Effector CD4-positive, alpha-beta T cell (primary cell): ENCODE results near the gene MICU1.
"Not testable (repeated sequence)": the region's sequence is repeated elsewhere in the genome, so short reads cannot be mapped to it uniquely, and the experiment has no call there.

Source experiments
- DNase-seq: peaks from one replicate; pipeline ENCODE4 v3.0.0-alpha.2; 2020

Gene MICU1

DNA sequence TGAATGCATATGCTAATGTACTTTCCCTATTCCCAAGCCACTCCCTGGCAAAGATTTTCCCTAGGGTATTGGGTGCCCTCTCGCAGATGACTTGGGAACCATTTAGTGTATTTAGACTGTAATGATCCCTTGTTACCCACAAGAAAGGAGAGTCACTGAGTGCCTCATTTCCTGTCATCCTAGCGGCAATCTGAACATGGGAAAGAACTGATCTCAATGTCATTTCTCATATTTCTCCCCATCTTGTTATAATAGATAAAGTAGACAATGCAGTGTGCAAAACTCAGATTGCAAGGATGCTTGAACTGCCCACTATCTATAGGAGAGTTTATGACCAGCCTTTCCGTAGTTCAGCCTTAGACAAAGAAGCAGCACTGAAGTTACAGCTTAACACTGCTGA, 123.3 kb downstream of the MICU1 start:
- no peak for DNase-seq

DNA sequence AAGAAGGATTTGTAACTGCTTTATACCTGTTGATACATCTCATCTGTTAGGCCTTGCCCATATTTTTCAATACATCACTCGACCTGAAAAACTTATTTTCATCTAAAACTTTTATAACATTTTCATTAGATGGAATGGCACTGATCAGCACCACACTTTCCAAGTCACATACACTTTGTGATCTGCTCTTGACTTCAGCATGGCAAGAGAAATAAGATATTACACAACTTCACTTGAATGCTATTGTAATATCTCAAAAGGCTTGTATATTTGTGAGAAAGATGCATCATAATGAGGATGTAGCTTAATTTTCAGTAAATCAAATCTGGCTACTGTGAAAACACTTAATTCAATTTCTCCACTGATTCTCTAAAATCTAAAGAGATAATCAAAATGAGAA, 126.2 kb downstream of the MICU1 start:
- no peak for DNase-seq

DNA sequence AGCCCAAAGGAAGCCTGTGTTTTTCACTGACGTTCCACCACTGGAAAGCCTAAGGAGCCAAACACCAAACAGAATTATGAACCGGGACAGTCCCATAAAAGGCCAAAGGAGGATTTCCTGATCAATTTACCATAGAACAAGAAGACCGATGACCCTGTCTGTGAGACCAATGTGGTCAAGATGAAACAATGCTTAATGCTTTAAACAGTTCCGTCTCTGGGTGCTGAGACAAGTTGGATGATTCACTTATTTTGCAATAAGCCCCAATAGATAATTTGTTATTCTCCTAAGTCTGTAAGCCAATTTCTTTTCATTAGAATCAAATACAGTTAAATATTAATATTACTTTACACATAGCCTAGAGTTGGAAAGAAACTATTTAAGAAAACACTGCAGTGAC, 134.9 kb downstream of the MICU1 start:
- DNase-seq: no peak

DNA sequence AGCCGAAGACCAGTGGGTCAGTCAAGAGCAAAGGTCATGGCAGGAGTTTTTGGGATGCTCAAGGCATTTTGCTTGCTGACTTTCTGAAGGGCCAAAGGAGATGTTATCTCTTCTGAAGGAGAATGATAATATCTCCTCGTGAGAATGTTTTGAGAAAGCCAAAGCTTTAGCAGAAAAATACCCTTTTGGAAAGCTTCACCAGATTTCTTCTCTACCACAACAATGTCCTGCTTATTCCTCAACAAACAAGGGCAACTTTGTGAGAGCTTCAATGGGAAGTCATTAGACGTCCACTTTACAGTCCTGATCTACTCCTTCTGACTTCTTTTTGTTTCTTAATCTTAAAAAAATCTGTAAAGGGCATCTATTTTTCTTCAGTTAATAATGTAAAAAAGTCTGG, 138.4 kb downstream of the MICU1 start:
- DNase-seq: no peak

DNA sequence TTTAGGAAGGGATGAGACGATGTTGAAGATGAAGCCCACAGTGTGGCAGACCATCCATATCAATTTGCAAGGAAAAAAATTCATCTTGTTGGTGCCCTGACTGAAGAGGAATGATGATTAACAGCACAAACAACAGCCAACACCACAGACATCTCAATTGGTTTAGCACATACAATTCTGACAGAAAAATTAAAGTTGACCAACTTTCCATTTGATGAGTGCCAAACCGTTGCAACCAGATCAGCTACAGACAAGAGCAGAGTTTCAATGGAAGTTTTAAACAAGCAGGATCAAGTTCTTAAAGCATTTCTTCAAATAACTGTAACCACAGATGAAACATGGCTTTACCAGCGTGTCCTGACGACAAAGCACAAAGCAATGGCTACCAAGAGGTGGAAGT, 138.8 kb downstream of the MICU1 start:
- DNase-seq: no peak

DNA sequence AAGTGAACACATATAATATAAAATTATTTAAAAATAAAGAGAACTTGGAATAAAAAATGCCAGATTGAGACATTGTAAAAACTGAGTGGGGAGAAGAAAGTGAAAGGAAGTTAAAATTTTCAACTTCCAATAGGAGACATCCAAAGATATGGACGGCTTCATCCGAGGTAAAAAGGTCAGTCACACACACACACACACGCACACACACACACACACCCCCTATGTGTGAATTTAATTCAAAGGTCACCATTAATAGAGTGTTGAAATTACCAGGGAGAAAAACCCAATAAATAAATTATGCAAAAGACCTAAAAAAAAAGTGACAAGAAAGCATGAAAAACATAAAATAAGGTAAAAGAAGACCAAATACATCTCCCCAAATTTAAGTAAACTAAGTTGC, 140.2 kb downstream of the MICU1 start:
- DNase-seq: no peak

DNA sequence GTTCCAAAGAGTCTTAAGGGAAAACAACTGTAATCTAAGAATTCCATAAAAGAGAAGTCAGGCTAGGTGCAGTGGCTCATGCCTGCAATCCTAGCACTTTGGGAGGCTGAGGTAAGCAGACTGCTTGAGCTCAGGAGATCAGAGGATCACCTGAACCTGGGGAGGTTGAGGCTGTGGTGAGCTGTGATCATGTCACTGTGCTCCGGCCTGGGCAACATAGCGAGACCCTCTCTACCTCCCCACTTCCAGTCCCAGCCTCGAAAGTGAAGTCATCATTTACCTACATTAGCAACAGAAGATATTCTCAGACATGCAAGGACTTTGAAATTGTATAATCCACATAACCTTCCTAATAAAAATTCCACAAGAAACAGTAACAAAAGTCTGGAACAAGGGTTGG, 141.4 kb downstream of the MICU1 start:
- no peak for DNase-seq

DNA sequence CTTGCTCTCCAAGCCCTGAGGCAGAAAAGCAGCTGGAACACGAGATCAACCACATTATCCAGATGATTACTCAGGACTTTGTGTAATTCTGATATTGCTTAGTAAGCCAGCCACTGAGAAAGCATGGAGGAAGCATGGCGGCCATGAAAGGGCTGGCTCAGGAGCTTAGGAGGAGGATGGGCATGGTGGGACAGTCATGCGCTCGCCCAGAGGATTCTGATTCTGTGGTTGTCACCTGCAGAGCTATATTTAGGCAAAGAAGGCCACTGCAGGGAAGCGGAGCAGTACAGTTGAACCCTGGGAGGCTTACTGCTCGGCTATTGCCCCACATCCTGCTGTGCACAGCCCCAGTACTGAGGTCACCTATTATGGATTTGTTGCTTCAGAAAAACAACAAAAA, 142.4 kb downstream of the MICU1 start:
- DNase-seq: no peak

DNA sequence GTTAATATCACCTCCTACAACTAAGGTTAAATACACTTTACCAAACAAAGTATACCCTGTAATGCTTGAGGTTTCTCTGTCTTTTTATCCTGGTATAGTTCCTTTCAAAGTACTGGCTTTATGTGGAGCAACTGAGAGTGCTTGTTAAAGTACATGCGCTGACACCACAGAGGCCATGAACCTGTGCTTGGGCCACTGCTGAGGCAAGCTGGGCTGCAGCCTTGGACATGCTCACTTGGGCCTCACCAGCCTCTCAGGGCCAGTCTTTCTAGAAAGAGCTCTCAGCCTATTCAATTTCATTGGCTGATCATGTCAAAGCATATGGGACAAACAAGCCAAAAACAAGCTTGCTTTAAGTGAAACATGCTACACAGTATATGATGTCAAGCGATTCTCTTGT, 145.0 kb downstream of the MICU1 start:
- DNase-seq: no peak

DNA sequence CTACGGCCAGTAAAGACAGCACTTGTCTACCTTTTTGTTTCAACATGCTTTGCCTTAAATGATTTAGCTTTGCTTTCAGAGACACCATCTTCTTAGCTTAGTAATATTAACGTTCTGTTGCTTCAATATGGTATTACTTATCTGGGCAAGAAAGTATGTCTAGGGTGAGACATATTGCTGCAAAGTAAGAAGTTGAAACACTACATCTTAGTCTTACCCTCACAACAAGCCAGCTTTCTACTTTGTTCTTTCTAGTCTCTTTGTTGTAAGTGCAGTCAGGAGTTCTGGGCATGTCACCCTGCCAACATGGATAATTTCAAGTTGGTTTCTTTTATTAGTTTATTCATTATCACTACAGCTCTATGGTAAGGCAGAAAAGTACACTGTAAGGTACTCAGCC, 148.4 kb downstream of the MICU1 start:
- DNase-seq: no peak

DNA sequence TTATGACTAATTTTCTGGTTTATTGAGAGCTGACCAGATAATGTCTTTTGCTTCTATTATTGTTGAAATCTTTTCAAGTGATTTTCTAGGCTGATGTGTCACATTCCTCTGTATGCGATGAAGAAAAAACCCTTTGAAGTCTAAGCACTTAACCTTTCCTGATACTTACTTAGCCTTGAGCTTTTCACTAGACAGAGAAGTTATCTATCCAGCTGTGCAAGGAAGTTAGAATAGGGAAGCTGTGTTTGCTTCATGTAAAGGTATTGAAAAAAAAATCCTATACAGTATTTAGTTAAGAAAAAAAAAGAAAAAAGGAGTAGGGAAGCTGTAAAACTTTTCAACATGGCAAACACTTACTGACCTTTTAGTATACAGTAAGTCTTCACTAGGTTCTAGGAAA, 153.6 kb downstream of the MICU1 start:
- DNase-seq: no peak

DNA sequence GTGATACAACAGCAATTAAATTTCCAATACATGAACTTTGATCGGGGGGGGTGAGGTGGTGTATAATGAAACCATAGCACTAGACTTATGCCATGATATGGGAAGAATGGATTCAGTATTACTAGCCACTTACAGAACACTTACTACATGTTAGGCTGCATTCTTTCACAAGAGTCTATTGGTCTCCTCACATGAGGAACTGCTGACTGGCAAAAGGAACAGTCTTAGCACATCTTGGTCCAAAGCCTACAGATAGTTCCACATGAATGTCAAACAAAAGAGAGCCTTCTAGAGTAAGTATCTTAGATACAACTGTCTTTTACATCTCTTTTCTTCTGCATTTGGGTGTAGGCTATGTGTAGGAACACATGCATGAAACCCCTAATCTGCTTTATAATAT, 155.2 kb downstream of the MICU1 start:
- no peak for DNase-seq

DNA sequence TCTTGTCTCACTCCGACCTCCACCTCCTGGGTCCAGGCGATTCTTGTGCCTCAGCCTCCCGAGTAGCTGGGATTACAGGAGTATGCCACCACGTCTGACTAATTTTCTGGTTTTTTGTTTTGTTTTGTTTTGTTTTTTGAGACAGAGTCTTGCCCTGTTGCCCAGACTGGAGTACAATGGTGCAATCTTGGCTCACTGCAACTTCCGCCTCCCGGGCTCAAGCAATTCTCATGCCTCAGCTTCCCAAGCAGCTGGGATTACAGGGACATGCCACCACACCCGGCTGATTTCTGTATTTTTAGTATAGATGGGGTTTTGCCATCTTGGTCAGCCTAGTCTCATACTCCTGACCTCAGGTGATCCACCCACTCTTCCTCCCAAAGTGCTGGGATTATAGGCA, 158.8 kb downstream of the MICU1 start:
- not testable (repeated sequence) for DNase-seq

DNA sequence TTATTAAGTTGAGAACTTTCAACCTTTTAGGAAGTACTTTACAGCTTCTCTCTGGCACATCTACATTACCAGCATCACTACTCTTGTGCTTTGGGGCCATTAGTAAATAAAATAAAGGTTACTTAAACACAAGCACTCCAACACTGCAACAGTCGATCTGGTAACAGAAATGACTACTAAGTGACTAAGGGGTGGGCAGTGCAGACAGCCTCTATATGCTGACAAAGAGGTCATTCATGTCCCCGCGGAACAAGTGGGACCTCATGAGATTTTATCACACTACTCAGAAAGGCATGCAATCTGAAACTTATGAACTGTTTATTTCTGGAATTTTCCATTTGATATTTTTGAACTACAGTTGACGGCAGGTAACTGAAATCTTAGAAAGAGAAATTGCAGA, 159.9 kb downstream of the MICU1 start:
- no peak for DNase-seq

DNA sequence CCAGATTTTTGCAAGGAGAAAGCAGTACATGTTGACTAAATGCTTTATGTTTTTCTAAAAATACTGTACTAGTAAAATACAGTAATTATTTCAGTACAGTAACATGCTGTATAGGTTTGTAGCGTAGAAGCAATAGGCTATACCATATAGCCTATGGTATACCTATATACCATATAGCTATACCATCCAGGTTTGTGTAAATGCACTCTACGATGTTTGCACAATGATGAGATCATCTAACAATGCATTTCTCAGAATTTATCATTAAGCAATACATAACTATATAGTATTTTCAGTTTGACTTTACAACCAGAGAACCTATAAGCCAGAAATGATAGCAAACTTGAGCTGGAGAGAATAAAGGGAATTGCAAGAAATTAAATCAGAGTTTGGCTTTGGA, 161.4 kb downstream of the MICU1 start:
- DNase-seq: no peak

DNA sequence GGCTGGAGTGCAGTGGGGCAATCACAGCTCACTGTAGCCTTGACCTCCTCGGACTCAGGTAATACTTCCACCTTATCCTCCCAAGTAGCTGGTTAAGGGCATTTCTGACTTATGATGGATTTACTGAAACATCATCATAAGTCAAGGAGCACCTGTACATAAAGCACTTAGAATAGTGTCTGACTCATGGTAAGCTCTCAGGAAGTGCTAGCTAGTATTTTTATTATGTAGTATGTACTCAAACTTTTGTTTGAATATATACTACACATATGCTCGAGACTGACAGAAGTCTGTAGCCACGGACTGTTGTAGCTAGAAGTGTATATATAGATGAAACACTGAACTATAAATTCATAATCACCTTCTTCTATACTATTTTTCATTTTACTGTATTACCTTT, 163.6 kb downstream of the MICU1 start:
- DNase-seq: no peak

DNA sequence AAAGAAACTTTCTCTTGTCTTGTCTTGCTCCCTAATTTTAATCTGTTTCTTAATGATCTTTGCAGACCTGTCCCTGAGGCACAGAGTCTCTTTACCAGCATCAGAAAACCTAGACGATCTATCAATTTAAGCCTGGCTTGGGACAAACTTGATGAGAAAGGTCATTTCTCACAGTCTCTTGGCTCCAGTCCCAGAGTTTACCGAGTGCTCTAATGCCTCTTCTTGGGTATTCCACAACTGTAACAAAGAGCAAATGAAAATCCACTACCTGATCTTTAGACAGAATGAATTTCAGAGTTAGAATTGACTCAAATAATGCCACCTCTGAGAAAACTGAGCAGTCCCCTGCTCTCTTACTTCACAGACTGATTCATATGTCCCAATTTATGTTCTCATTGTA, 164.8 kb downstream of the MICU1 start:
- DNase-seq: no peak

DNA sequence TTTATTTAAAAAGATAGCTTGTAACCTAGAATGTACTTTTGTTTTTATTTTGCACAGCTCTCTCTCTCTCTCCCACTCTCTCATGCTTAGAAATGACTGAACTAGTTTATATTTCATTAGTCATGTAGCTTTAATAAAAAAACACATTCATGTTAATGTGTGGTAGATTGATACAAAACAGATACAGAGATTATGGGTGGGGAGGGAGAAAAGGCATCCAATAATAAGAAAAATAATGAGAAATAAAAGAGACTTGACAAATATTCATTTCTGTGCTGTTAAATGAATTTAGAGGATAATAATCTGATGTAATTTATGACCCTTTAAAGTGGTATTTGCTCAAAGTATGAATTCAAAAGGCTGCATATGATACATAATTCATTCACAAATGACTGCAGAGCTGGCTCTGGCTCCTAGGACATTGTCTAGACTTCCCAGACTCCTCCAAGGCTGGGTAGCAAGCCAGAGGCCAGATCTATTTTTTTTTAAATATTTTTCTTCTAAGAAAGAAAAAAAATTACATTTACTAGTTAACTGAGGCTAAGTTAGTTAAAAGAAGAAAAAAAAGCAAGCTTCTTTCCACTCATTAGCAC, 165.5 kb downstream of the MICU1 start:
- DNase-seq: no peak

DNA sequence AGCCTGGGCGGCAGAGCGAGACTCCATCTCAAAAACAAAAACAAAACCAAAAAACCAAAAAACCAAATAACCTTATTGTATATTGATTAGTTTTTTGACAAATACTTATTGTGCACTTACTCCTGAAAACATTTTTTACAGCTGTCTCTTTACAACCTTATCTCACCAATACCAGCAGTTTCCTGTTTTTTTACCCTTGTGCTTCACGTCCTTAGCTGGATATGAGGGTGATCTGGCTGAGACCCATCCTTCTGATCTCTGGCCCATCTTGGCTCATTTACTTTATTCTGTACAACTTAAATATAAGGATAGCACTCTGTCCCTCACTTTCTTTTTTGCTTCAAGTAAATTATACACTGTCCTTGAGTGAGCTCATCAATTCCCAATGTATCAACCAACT, 166.6 kb downstream of the MICU1 start:
- DNase-seq: no peak

DNA sequence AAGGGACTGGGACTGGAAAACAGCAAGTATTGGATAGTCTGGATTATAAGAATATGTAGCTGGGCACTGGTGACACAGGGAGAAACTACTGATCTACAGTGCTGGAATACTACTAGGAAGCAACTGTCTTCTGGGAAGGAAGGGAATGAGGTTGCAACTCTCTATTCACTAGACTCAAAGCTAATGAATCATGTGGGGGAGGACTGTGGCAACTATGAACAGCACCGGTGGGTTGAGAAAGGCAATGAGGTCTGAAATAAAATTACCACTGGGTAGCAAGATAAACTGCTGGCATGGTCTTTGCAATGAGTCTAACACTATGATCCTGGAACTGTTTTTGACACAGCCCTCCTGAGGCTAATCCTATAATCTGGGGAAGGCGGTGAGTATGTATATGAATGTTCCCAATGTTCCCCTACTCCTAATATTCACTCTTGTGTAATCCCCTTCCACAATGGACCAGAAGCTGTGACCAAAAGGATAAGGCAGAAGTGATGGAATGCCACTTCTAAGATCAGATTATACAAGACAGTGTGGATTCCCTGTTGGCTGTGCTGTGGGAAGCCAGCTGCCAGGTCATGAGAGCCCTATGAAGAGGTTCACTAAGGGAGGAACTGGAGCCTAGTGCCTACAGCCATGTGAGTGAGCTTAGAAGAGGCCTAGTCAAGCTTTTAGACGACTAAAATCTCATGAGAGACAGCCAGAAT, 169.8 kb downstream of the MICU1 start:
- no peak for DNase-seq

DNA sequence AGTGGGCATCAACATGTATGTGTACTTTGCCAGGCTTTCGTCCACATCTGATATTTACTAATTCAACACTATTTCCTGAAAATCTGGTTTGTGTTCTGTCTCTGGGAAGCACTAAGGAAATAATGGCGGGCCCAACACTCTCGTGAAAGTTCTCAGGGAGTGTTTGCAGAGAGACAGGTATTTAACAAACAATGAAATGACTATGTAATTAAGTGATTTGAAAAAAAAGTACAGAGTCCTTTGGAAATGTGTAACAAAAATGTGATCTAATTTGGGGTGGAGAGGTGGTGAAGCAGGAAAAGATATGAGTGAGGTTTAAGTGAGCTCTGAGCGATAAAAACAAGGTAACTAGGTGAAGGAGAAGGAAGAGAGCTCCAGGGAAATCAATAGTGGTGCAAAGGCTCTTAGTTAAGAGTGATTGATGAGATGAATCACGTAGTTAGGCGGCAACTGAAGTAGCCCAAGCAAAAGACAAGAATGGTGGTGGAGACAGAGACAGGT, 175.9 kb downstream of the MICU1 start:
- no peak for DNase-seq

DNA sequence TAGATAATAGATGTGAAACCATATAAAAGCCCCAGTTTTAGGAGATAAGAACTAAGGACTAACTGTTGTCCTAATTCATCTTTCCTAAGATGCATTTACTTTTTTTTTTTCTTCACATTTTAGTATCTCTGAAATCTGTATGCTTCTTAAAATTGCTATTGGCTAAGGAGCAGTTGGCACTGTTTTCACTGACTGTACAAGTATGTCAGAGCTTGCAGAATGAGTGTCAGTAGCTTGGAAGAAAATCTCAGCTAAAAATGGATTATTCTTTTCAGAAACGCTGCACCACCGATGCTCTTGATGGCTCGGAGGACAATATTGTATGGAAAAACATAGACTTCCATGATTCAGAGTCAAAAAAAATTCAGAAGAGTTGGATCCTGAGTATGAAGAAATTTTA, 180.0 kb downstream of the MICU1 start:
- no peak for DNase-seq

DNA sequence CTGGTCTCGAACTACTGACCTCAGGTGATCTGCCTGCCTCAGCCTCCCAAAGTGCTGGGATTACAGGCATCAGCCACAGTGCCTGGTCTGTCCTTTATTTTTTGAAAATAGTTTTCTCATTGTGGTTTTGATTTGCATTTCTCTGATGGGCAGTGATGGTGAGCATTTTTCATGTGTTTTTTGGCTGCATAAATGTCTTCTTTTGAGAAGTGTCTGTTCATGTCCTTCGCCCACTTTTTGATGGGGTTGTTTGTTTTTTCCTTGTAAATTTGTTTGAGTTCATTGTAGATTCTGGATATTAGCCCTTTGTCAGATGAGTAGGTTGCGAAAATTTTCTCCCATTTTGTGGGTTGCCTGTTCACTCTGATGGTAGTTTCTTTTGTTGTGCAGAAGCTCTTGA, 182.9 kb downstream of the MICU1 start:
- DNase-seq: not testable (repeated sequence)

DNA sequence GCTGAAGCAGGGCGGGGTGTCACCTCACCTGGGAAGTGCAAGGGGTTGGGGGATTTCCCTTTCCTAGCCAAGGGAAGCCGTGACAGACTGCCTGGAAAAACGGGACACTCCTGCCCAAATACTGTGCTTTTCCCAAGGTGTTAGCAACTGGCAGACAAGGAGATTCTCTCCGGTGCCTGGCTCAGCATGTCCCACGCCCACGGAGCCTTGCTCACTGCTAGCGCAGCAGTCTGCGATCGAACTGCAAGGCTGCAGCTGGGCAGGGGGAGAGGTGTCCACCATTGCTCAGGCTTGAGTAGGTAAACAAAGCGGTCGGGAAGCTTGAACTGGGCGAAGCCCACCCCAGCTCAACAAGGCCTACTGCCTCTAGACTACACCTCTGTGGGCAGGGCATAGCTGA, 190.3 kb downstream of the MICU1 start:
- DNase-seq: no peak

DNA sequence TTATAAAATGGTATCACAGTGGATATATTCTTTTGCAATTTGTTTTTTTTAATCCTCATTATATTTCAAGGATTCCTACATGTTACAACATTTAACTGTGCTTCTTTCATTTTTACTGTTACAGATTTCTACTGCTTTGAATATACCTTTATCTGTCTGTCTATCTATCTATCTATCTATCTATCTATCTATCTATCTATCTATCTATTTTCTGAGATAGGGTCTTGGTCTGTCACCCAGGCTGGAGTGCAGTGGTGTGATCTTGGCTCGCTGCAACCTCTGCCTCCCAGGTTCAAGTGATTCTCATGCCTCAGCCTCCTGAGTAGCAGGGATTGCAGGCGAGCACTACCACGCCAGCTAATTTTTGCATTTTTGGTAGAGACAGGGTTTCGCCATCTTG, 194.9 kb downstream of the MICU1 start:
- DNase-seq: not testable (repeated sequence)
